PC-3 (cell line): Measurements from ENCODE around the gene PAX5. TPM values are rescaled to one million over a fixed set of nuclear protein-coding genes. Genes with fewer than 3 reads are reported as not detected.

Experiments
- ATAC-seq: fragments of 200-7000 bp; cut with Tn5 transposase; 2 replicates; pipeline ENCODE4 v1.9.1; 2020; ENCODE audit warnings: mild to moderate bottlenecking, moderate library complexity
- BruUV-seq: library from RNA; stranded (reverse); fragments of 400-500 nt; replicated peaks from 2 replicates; lab custom pipeline; 2021; lab: Mats Ljungman, UMichigan
- CTCF ChIA-PET: fragments of 300-600 bp; sonication (Branson Sonifier 250); formaldehyde crosslinking; loops from one replicate; lab custom pipeline; 2022; ENCODE audit warnings: antibody characterized with exemption; lab: Charles Lee
- POLR2A ChIA-PET: fragments of 300-600 bp; sonication (Branson Sonifier 250); formaldehyde crosslinking; loops from one replicate; lab custom pipeline; 2022; ENCODE audit warnings: antibody characterized with exemption; ENCODE audit not compliant: unreplicated experiment; lab: Charles Lee
- DNase-seq: peaks from one replicate; pipeline ENCODE4 v3.0.0-alpha.2; 2015
- H2AFZ ChIP-seq: fragments of 300-600 bp; sonication (generic); 2 replicates; pipeline ENCODE4 v1.6.0; 2016; ENCODE audit warnings: antibody characterized with exemption, low read length
- H3F3A ChIP-seq: fragments of 300-600 bp; sonication (generic); one replicate; pipeline ENCODE4 v1.6.0; 2017; ENCODE audit warnings: antibody characterized with exemption, low read length, control low read depth, mild to moderate bottlenecking; ENCODE audit not compliant: unreplicated experiment
- H3K27ac ChIP-seq: fragments of 300-600 bp; sonication (generic); 2 replicates; pipeline ENCODE4 v1.5.1; 2016; ENCODE audit warnings: mild to moderate bottlenecking, low read length
- H3K27me3 ChIP-seq: fragments of 300-600 bp; sonication (generic); 2 replicates; pipeline ENCODE4 v1.6.1; 2016; ENCODE audit warnings: low read length, mixed read lengths
- H3K36me3 ChIP-seq: fragments of 300-600 bp; sonication (generic); 2 replicates; pipeline ENCODE4 v1.6.1; 2016; ENCODE audit warnings: low read depth, mixed run types, low read length, mixed read lengths
- H3K4me1 ChIP-seq: fragments of 300-600 bp; sonication (generic); 2 replicates; pipeline ENCODE4 v1.5.1; 2016; ENCODE audit warnings: low read length; ENCODE audit not compliant: insufficient read depth
- H3K4me2 ChIP-seq: fragments of 300-600 bp; sonication (generic); 2 replicates; pipeline ENCODE4 v1.6.0; 2016; ENCODE audit warnings: low read length
- H3K4me3 ChIP-seq: fragments of 300-600 bp; sonication (generic); 2 replicates; pipeline ENCODE4 v1.5.1; 2016; ENCODE audit warnings: mild to moderate bottlenecking, low read length, mixed read lengths
- H3K79me2 ChIP-seq: fragments of 300-600 bp; sonication (generic); 2 replicates; pipeline ENCODE4 v1.6.1; 2017; ENCODE audit warnings: low read length, mixed read lengths
- H3K9ac ChIP-seq: fragments of 300-600 bp; sonication (generic); 2 replicates; pipeline ENCODE4 v1.6.0; 2016; ENCODE audit warnings: mild to moderate bottlenecking, low read length
- H3K9me2 ChIP-seq: fragments of 300-600 bp; sonication (generic); replicated peaks from 2 replicates; pipeline ENCODE4 v1.6.1; 2016; ENCODE audit warnings: mixed run types, low read length, mixed read lengths
- H3K9me3 ChIP-seq: fragments of 300-600 bp; sonication (generic); 2 replicates; pipeline ENCODE4 v1.6.1; 2016; ENCODE audit warnings: low read length, mixed read lengths
- H4K20me1 ChIP-seq: fragments of 300-600 bp; sonication (generic); 2 replicates; pipeline ENCODE4 v1.6.1; 2016; ENCODE audit warnings: low read length, mixed read lengths
- CTCF ChIP-seq: fragments of 300-600 bp; sonication (generic); conservative IDR thresholded peaks from 2 replicates; pipeline ENCODE4 v1.5.1; 2017; ENCODE audit warnings: antibody characterized with exemption, low read depth, mild to moderate bottlenecking, low read length
- EZH2 ChIP-seq: fragments of 300-600 bp; sonication (generic); IDR thresholded peaks from one replicate; pipeline ENCODE4 v1.6.1; 2017; ENCODE audit warnings: antibody characterized with exemption, mild to moderate bottlenecking, low read length; ENCODE audit not compliant: unreplicated experiment
- EZH2phosphoT487 ChIP-seq: fragments of 300-600 bp; sonication (generic); IDR thresholded peaks from 2 replicates; pipeline ENCODE4 v1.6.1; 2018; ENCODE audit warnings: mild to moderate bottlenecking, antibody characterized with exemption, low read length, borderline replicate concordance
- intact Hi-C: fragments of 100-400 bp; cut with micrococcal nuclease; formaldehyde crosslinking; loops from 2 replicates; pipeline ENCODE4 v1.9.0; 2023
- total RNA-seq: library from RNA; depleted of rRNA; stranded (reverse); fragments of >200 nt; gene quantifications from 2 replicates; pipeline ENCODE4 v1.2.3, GENCODE V29; 2014

PAX5 gene
- total RNA-seq, 1 experiment from 2014 or later, result not detected

- no peak overlapping the region for H3K27ac ChIP-seq
- H3K27me3 ChIP-seq, result no peaks in the 10 kb centered on the region
- H3K9me3 ChIP-seq, result no peaks in the 10 kb centered on the region
- H3K4me1 ChIP-seq, result no peaks in the 10 kb centered on the region
- no peak overlapping the region for H3K4me2 ChIP-seq
- BruUV-seq, result no TSS peak
- no peak for TF ChIP-seq CTCF
- no peak for TF ChIP-seq EZH2
- TF ChIP-seq EZH2phosphoT487, result no peak
- H3K9me2 ChIP-seq, result no peaks in the 10 kb centered on the region
- H3K9ac ChIP-seq, result no peak overlapping the region
- ATAC-seq, result no peak
- no peaks in the 10 kb centered on the region for H4K20me1 ChIP-seq
- H2AFZ ChIP-seq, result no peak overlapping the region
- intact Hi-C loops, result no loop called here
- H3K4me3 ChIP-seq, result no peak overlapping the region
- no peaks in the 10 kb centered on the region for H3F3A ChIP-seq
- no peak for DNase-seq
- H3K79me2 ChIP-seq, result no peaks in the 10 kb centered on the region
- H3K36me3 ChIP-seq, result no peaks in the 10 kb centered on the region
- POLR2A ChIA-PET, result no interaction called here
- CTCF ChIA-PET, result no interaction called here
These were observed 185.1 kb downstream of the PAX5 start for GRCh38 chr9:36848946-36849345.

- H3K9me2 ChIP-seq, result no peaks in the 10 kb centered on the region
- H3K79me2 ChIP-seq, result no peaks in the 10 kb centered on the region
- no peak overlapping the region for H2AFZ ChIP-seq
- no peaks in the 10 kb centered on the region for H3K4me1 ChIP-seq
- ATAC-seq (no peak), DNase-seq (no peak)
- no peaks in the 10 kb centered on the region for H3F3A ChIP-seq
- no peaks in the 10 kb centered on the region for H3K36me3 ChIP-seq
- no TSS peak for BruUV-seq
- no peak overlapping the region for H3K4me3 ChIP-seq
- ChIA-PET POLR2A (no interaction called here), CTCF (no interaction called here)
- no peaks in the 10 kb centered on the region for H3K9me3 ChIP-seq
- no peaks in the 10 kb centered on the region for H4K20me1 ChIP-seq
- TF ChIP-seq CTCF (no peak), EZH2 (no peak)
- no peaks in the 10 kb centered on the region for H3K27me3 ChIP-seq
- intact Hi-C loops, result no loop called here
- H3K9ac ChIP-seq, result no peak overlapping the region
- no peak overlapping the region for H3K27ac ChIP-seq
- H3K4me2 ChIP-seq, result no peak overlapping the region
These were observed 186.0 kb downstream of the PAX5 start for GRCh38 chr9:36847781-36848673.

- no peaks in the 10 kb centered on the region for H3K27me3 ChIP-seq
- no peaks in the 10 kb centered on the region for H3K79me2 ChIP-seq
- no peak for TF ChIP-seq EZH2
- TF ChIP-seq CTCF, result no peak
- TF ChIP-seq EZH2phosphoT487, result no peak
- CTCF ChIA-PET, result no interaction called here
- no peak overlapping the region for H3K27ac ChIP-seq
- no peak for DNase-seq
- H2AFZ ChIP-seq, result no peak overlapping the region
- H3K4me3 ChIP-seq, result no peak overlapping the region
- intact Hi-C loops, result no loop called here
- H3F3A ChIP-seq, result no peaks in the 10 kb centered on the region
- POLR2A ChIA-PET, result interaction anchor here (0.6 kb wide), 1 partner anchor 14 kb away, joined by 4 read pairs; no protein-coding TSS in a partner anchor
- BruUV-seq, result no TSS peak
- no peak overlapping the region for H3K4me2 ChIP-seq
- H3K4me1 ChIP-seq, result no peaks in the 10 kb centered on the region
- no peaks in the 10 kb centered on the region for H3K9me3 ChIP-seq
- H4K20me1 ChIP-seq, result no peaks in the 10 kb centered on the region
- H3K9ac ChIP-seq, result no peak overlapping the region
- no peaks in the 10 kb centered on the region for H3K9me2 ChIP-seq
- H3K36me3 ChIP-seq, result no peaks in the 10 kb centered on the region
- ATAC-seq, result no peak
These were observed 187.4 kb downstream of the PAX5 start for GRCh38 chr9:36846621-36847020.
